Bronchial epithelial cell (primary cell): ENCODE results near the gene NKTR. TPM values are rescaled to one million over a fixed set of nuclear protein-coding genes. Genes with fewer than 3 reads are reported as not detected.

Source experiments
- DNase-seq: peaks from one replicate; pipeline ENCODE4 v3.0.0-alpha.2; 2010; ENCODE audit warnings: low read depth
- FAIRE-seq: peaks from 2 replicates; lab custom pipeline; 2011; peaks lifted over from hg19 to GRCh38; lab: Jason Lieb, UNC
- H3K27me3 ChIP-seq: 2 replicates; pipeline ENCODE4 v1.5.1; 2011; ENCODE audit warnings: low read length; ENCODE audit not compliant: control insufficient read depth, insufficient read depth
- H3K36me3 ChIP-seq: 2 replicates; pipeline ENCODE4 v1.5.1; 2011; ENCODE audit warnings: low read length; ENCODE audit not compliant: control insufficient read depth, insufficient read depth
- H3K4me3 ChIP-seq: 2 replicates; pipeline ENCODE4 v1.5.1; 2011; ENCODE audit warnings: mild to moderate bottlenecking, low read depth, low read length, control low read depth
- CTCF ChIP-seq: IDR thresholded peaks from 2 replicates; pipeline ENCODE4 v1.5.1; 2011; ENCODE audit warnings: mild to moderate bottlenecking, moderate library complexity, low read length, control low read depth, inconsistent platforms; ENCODE audit not compliant: insufficient read depth, severe bottlenecking
- total RNA-seq: library from RNA; depleted of rRNA; stranded (reverse); fragments of >200 nt; gene quantifications from 2 replicates; pipeline ENCODE4 v1.2.1, GENCODE V29; 2014

Gene NKTR
- total RNA-seq, 1 donor from 2014 or later: 33.4 TPM

- Histone ChIP-seq H3K4me3 (no peak overlapping the region), H3K27me3 (no peaks in the 10 kb centered on the region), H3K36me3 (no peaks in the 10 kb centered on the region)
- FAIRE-seq (no peak), DNase-seq (no peak)
- no peak for TF ChIP-seq CTCF
Observed at GRCh38 chr3:42666577-42666998, 66.1 kb downstream of the NKTR start.

GRCh38 chr3:42667096-42667522 is 66.6 kb downstream of the NKTR start:
- Histone ChIP-seq H3K36me3 (no peaks in the 10 kb centered on the region), H3K4me3 (no peak overlapping the region), H3K27me3 (no peaks in the 10 kb centered on the region)
- no peak for TF ChIP-seq CTCF
- DNase-seq (no peak), FAIRE-seq (no peak)

- DNase-seq (no peak), FAIRE-seq (peak; percentile 66)
- no peaks in the 10 kb centered on the region for H3K27me3 ChIP-seq
- TF ChIP-seq CTCF: no peak
- no peaks in the 10 kb centered on the region for H3K36me3 ChIP-seq
- no peak overlapping the region for H3K4me3 ChIP-seq
Observed at GRCh38 chr3:42667523-42668412, 67.3 kb downstream of the NKTR start.

- TF ChIP-seq CTCF: no peak
- Histone ChIP-seq H3K36me3 (no peaks in the 10 kb centered on the region), H3K27me3 (no peaks in the 10 kb centered on the region), H3K4me3 (no peak overlapping the region)
- FAIRE-seq (no peak), DNase-seq (no peak)
Observed at GRCh38 chr3:42668413-42668760, 67.9 kb downstream of the NKTR start.

- peak; percentile 86 for FAIRE-seq
- DNase-seq: peak; percentile 44
- TF ChIP-seq CTCF: no peak
- Histone ChIP-seq H3K4me3 (no peak overlapping the region), H3K36me3 (no peaks in the 10 kb centered on the region), H3K27me3 (no peaks in the 10 kb centered on the region)
Observed at GRCh38 chr3:42668793-42669217, 68.3 kb downstream of the NKTR start.
